WTC11 (cell line): ENCODE measurements around the gene VEGFA.

Experiments used
- CREB1 ChIP-seq: sonication (generic); formaldehyde crosslinking; IDR thresholded peaks from 2 replicates; pipeline ENCODE4 v1.8.0; 2023; ENCODE audit warnings: mild to moderate bottlenecking, missing genetic modification reagents
- FOXJ3 ChIP-seq: sonication (generic); formaldehyde crosslinking; IDR thresholded peaks from 2 replicates; pipeline ENCODE4 v1.9.0; 2021; ENCODE audit warnings: missing genetic modification reagents, mild to moderate bottlenecking, borderline replicate concordance
- IRF1 ChIP-seq: sonication (generic); formaldehyde crosslinking; IDR thresholded peaks from 2 replicates; pipeline ENCODE4 v1.8.0; 2023; ENCODE audit warnings: missing genetic modification reagents
- IRF2 ChIP-seq: sonication (generic); formaldehyde crosslinking; IDR thresholded peaks from 2 replicates; pipeline ENCODE4 v1.8.0; 2022; ENCODE audit warnings: low read depth, missing genetic modification reagents, borderline replicate concordance
- NR2C2 ChIP-seq: sonication (generic); formaldehyde crosslinking; IDR thresholded peaks from 2 replicates; pipeline ENCODE4 v1.8.0; 2022; ENCODE audit warnings: mild to moderate bottlenecking, missing genetic modification reagents
- NR3C1 ChIP-seq: sonication (generic); formaldehyde crosslinking; conservative IDR thresholded peaks from 2 replicates; pipeline ENCODE4 v1.8.1; 2023; ENCODE audit warnings: low read depth, mild to moderate bottlenecking, missing genetic modification reagents
- RELA ChIP-seq: sonication (generic); formaldehyde crosslinking; IDR thresholded peaks from 2 replicates; pipeline ENCODE4 v1.8.1; 2022; ENCODE audit warnings: missing genetic modification reagents, mild to moderate bottlenecking, borderline replicate concordance
- ZBTB43 ChIP-seq: sonication (generic); formaldehyde crosslinking; IDR thresholded peaks from 2 replicates; pipeline ENCODE4 v1.8.1; 2023; ENCODE audit warnings: mild to moderate bottlenecking, missing genetic modification reagents
- TF ChIP-seq, protein P1 (sequence below): fragments of 200-600 bp; IDR thresholded peaks from 2 replicates; pipeline ENCODE4 v1.8.0; 2022; ENCODE audit warnings: antibody characterized with exemption
- TF ChIP-seq, protein P2 (sequence below): sonication (generic); formaldehyde crosslinking; IDR thresholded peaks from 2 replicates; pipeline ENCODE4 v1.8.0; 2022; ENCODE audit warnings: mild to moderate bottlenecking, missing genetic modification reagents
- TF ChIP-seq, protein P3 (sequence below): sonication (generic); formaldehyde crosslinking; IDR thresholded peaks from 2 replicates; pipeline ENCODE4 v1.8.1; 2022; ENCODE audit warnings: mild to moderate bottlenecking, moderate library complexity, missing genetic modification reagents
- TF ChIP-seq, protein P4 (sequence below): sonication (generic); formaldehyde crosslinking; conservative IDR thresholded peaks from 2 replicates; pipeline ENCODE4 v1.8.1; 2023; ENCODE audit warnings: mild to moderate bottlenecking, low read depth, missing genetic modification reagents, moderate library complexity

GRCh38 chr6:43805699-43806042 is 35.7 kb downstream of the VEGFA start:
- no peak for TF ChIP-seq ZBTB43 (CRISPR knock-in tag)
- TF ChIP-seq, protein P1, sequence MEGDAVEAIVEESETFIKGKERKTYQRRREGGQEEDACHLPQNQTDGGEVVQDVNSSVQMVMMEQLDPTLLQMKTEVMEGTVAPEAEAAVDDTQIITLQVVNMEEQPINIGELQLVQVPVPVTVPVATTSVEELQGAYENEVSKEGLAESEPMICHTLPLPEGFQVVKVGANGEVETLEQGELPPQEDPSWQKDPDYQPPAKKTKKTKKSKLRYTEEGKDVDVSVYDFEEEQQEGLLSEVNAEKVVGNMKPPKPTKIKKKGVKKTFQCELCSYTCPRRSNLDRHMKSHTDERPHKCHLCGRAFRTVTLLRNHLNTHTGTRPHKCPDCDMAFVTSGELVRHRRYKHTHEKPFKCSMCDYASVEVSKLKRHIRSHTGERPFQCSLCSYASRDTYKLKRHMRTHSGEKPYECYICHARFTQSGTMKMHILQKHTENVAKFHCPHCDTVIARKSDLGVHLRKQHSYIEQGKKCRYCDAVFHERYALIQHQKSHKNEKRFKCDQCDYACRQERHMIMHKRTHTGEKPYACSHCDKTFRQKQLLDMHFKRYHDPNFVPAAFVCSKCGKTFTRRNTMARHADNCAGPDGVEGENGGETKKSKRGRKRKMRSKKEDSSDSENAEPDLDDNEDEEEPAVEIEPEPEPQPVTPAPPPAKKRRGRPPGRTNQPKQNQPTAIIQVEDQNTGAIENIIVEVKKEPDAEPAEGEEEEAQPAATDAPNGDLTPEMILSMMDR, result no peak
- TF ChIP-seq NR3C1, result no peak
- TF ChIP-seq, protein P2, sequence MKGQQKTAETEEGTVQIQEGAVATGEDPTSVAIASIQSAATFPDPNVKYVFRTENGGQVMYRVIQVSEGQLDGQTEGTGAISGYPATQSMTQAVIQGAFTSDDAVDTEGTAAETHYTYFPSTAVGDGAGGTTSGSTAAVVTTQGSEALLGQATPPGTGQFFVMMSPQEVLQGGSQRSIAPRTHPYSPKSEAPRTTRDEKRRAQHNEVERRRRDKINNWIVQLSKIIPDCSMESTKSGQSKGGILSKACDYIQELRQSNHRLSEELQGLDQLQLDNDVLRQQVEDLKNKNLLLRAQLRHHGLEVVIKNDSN, result no peak
- TF ChIP-seq, protein P3, sequence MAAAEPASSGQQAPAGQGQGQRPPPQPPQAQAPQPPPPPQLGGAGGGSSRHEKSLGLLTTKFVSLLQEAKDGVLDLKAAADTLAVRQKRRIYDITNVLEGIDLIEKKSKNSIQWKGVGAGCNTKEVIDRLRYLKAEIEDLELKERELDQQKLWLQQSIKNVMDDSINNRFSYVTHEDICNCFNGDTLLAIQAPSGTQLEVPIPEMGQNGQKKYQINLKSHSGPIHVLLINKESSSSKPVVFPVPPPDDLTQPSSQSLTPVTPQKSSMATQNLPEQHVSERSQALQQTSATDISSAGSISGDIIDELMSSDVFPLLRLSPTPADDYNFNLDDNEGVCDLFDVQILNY, result no peak
- TF ChIP-seq IRF2, result no peak
- no peak for TF ChIP-seq FOXJ3 (CRISPR knock-in tag)
- no peak for TF ChIP-seq NR2C2 (CRISPR knock-in tag)
- no peak for TF ChIP-seq RELA
- TF ChIP-seq CREB1 (CRISPR knock-in tag), result no peak
- TF ChIP-seq, protein P4, sequence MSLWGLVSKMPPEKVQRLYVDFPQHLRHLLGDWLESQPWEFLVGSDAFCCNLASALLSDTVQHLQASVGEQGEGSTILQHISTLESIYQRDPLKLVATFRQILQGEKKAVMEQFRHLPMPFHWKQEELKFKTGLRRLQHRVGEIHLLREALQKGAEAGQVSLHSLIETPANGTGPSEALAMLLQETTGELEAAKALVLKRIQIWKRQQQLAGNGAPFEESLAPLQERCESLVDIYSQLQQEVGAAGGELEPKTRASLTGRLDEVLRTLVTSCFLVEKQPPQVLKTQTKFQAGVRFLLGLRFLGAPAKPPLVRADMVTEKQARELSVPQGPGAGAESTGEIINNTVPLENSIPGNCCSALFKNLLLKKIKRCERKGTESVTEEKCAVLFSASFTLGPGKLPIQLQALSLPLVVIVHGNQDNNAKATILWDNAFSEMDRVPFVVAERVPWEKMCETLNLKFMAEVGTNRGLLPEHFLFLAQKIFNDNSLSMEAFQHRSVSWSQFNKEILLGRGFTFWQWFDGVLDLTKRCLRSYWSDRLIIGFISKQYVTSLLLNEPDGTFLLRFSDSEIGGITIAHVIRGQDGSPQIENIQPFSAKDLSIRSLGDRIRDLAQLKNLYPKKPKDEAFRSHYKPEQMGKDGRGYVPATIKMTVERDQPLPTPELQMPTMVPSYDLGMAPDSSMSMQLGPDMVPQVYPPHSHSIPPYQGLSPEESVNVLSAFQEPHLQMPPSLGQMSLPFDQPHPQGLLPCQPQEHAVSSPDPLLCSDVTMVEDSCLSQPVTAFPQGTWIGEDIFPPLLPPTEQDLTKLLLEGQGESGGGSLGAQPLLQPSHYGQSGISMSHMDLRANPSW (CRISPR knock-in tag), result no peak
- no peak for TF ChIP-seq IRF1
